Hematopoietic multipotent progenitor cell treated with erythropoietin and hydrocortisone succinate and interleukin-3 and kit ligand, for 15 days (in vitro differentiated cells): Measurements from ENCODE around the gene PPIB.

Source experiments
- DNase-seq: peaks from one replicate; pipeline ENCODE4 v3.0.0-alpha.2; 2015; ENCODE audit warnings: low spot score

The PPIB gene

DNA sequence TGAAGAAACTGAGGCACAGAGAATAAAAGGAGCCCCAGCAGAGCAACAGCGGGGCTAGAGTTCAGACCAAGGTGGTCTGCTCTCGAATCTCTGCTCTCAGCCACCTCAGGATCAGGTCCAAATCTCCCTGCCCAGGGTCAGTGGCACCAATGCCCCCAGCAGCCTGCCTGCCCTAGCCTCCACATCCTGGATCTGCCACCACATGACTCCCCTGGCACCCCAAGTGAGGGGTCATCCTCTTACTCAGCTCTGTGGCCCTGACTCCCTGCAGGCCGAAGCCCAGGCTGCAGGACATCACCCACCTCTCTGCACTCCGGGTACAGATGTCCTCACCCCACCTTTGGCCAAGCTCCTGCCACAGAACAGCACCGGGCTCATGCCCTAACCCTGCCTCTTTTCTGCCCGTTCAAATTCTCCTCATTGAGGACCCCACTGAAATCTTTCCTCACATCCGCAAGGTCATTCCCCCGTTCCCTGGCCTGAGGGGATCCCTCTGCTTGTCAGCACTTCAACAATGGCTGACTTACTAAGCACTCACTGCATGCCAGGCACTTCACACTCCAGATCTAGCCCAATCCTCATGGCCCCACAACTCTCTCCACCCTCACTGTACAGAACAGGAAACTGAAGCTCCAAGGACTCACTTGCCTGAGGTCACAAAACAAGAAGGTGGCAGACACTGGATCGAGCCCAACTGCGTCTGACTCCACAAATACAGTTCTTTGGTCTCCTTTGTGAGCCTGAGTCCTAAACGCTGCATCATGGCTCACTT, 4.3 kb downstream of the PPIB start:
- DNase-seq = no peak

DNA sequence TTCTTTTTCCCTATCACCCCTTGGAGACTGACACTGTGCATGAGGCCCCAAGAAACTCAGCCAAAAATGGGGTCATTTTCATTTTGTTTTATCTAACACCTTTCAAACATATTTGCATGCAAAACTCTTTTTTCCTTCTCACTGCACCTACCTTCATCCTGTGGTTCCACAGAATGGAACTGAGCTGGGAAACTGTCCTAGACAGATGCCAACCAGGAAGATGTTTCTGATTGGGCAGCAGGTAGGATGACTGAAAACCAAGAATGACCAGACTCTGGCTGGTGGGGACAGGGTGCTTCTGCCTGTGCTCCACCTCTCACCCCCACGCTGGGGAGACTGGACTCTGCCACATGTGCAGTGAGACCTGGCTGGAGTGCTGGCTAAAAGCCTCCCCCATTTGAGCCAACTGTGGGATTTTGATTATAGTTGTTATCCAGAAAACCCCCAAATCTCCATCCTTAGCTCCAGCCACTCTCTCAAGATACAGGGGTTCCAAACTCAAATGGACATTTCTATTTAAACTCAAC, 5.2 kb downstream of the PPIB start:
- DNase-seq = no peak

DNA sequence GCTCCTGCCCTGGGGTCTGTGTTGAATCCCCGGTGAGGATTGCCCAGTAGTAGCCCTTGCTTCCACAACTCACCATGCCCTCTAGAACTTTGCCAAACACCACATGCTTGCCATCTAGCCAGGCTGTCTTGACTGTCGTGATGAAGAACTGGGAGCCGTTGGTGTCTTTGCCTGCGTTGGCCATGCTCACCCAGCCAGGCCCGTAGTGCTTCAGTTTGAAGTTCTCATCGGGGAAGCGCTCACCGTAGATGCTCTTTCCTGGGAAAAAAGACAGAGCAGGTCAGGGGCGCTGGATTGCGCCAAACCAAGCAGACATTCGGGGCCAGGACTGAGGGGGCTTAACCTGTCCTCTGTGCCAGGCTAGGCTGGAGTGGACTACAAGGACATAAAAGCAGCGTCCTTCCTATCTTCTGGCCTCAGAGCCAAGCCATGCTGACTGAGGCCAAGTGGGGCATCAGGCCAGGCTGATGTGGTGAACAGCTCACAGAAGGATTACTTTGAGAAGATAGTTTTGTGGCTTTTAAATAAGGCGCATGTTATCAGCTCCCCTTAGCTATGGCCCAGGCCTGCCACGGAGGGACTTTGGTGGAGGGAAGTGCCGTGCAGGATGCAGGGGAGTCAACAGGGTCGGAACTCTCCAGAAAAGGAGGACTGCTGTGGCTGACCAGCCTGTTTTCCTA, 6.0 kb downstream of the PPIB start:
- DNase-seq = no peak

DNA sequence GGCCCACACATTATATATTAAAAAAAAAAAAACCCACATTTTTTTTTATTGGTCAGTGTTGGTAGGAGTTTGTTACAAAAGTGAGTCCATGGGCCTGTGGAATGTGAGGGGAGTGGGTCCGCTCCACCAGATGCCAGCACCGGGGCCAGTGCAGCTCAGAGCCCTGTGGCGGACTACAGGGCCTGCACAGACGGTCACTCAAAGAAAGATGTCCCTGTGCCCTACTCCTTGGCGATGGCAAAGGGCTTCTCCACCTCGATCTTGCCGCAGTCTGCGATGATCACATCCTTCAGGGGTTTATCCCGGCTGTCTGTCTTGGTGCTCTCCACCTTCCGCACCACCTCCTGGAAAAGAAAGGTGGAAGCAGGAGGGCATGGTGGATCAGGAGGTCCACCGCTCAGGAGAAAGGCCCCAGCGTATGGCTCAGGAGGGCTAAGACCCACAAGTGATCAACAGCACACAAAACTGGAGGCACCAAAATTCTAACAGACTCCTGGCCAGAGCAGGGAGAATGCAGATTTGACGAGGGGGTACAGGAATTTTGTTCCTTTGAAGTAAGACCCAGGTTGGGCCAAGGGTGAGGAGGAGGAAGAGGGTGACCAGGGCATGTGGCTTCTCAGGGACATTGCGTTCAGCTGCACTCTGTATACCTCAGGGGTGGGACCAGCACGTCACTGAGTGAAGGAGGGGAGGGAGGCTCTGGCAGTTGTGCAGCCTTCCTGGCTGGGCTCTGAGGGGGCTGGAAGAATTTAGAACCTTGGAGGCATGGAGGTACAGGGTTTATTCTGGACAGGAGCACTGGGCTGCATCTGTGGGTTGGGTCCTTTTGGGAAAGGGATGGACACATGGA, 6.8 kb downstream of the PPIB start:
- no peak for DNase-seq

DNA sequence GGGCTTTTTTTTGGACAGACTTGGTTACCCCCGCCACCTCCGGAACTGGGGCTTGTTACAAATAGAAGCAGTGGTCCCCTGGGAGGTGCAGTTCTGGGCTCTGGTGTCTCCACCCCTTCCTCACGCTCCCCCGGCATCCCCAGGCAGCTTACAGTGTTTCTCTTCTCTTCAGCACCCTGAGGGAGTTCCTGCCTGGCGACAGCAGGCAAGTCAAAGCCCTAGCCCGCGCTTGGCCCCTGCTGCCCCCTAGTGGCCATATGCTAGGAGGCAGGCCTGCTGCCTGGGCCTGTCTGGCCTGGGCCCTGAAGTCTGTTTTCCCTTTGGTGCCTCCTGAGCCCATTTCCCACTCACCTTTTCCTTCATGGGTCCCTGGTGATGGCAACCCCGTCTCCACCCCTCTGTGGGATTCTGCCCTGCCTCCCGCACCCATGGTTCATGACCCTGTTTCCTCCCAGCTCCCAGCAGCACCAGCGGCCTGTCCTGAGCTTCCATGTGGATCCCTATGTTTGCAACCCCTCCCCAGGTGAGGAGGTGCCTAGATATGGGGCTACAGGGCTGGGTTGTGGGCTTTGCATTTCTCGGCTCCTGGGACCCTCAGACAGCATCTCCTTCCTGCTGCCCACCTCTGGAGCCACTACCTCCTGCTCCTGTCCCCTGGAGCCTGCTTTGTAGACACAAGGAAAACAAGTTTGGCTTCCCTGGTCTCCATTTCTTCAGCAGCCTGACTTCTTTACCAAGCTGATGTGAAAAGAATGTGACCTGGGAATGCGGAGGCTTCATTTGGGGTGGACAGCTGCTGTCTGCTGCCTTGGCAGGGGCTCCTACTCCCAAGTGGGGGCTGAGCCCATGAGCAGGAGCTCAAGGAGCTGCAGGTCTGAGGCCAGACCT, 9.1 kb downstream of the PPIB start:
- DNase-seq = peak; percentile 93

DNA sequence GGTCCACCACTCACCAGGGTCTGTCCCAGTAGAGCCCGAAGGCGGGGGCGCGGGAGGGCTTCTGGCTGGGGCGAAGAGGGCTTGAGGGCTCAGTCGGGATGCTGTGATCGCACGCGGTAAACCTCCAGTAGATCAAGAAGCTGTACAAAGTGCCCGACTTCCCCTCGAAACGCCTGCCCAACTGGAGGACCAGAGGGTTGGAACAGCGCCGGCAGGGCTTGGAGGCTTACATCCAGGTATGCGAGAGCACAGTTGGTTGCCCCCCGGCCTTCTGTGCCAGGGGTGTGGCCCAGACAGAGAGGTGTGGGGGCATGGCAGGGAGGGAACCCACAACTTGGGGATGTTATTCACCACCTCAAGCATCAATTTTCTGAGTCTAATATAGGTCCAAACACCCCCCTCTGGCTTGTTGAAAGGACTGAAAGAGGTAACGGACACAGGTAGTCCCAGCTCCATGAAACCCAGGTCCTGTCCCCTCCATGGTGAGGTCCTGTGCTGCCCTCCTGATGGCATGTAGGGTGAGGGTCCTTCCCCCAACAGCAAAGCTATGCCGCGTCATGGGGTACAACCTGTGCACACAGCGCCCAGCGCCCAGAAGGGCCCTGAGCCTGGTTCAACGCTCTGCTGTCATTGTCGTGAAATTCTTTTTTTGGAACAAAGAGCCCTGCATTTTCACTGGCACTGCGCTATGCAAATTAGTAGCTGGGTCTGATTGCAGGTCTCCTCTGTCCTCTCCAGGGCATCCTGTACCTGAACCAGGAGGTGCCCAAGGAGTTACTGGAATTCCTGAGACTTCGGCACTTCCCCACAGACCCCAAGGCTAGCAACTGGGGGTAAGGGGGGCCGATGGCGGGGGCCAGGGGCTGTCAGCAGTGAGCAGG, 10.1 kb downstream of the PPIB start:
- DNase-seq = peak; percentile 51

DNA sequence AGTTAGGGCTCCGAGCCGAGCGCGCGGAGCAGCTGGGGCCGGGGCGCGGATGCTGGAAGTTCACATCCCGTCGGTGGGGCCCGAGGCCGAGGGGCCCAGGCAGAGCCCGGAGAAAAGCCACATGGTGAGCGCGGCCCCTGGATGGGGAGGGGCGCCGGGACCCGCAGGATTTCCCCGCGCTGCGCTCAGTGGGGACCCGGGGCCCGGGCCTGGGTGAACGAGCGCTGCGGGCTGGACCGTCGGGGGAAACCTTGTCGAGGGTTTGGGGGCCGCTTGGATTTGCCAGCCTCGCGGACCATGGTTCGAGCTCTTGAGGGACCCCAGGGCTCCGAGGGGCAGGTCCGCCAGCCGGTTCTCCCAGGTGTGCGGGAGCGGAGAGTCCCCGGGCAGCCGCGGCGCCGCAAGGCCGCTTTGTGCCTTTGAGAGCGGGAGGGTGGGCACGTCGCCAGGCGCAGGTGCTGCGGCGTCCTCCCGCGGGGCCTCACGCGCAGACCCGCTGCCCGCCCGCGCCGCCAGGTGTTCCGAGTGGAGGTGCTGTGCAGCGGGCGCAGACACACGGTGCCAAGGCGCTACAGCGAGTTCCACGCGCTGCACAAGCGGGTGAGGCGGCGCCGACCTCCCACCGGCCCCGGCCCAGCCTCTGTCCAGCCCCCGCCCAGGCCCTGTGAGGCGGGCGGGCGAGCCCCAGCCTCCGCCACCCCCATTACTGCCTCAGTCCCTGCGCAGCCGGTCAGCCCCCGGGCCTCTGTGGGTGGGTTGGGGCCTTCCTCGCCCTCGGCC, 10.9 kb downstream of the PPIB start, which contains the start of gene SNX22:
Gene SNX22 (plus strand): TSS at position 5 of the 780 bp plus-strand sequence. CDS start 45 bp downstream, at position 50.
- DNase-seq = peak; percentile 55

DNA sequence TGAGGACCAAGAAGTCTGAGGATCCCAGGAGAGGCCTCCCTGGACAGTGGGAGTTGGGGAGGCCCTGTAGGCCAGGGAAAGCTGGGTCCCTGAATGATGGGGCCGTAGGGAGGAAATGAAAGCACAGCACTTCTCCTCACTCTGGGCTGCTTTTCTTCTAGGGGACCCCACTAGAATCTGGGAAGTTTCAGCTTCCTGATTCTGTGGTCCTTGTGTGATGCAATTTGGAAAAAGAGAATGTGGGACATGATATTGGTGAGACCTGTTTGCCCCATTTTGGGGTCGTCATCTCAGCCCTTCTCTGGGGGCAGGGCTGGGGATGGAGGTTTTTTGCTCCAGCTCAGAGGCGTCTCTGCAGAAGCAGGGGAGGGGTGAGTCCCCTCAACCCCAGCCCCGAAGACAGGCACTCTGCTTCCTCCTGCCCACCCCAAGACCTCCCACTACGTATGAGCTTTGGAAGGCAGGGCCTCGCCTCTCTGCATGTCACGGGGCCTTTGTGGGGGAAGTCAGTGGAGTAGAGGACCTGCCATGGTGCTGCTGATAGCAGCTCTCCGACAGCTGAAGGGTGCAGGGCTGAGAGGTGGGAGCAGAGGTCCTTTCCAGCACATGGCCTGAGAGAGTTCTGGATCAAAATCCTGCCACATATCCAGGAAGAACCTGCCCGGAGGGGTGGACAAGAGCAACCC, 12.8 kb downstream of the PPIB start:
- peak; percentile 44 for DNase-seq

DNA sequence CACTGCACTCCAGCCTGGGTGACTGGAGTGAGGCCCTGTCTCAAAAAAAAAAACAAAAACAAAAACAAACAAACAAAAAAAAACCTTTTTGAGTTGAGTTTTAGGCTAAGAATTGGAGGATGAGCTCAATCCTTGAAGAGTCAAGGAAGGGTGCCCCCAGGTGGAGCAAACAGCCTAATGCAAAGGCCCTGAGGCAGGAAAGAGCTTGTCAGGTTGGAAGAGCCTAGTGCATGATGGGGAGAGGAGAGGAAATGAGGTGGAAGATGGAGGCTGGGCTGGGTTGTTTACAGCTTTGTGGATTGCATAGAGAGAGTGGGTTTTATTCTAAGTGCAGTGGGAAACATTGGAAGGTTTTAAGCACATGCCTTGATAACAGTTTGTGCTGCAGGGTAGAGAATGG, 13.4 kb downstream of the PPIB start:
- peak; percentile 76 for DNase-seq

DNA sequence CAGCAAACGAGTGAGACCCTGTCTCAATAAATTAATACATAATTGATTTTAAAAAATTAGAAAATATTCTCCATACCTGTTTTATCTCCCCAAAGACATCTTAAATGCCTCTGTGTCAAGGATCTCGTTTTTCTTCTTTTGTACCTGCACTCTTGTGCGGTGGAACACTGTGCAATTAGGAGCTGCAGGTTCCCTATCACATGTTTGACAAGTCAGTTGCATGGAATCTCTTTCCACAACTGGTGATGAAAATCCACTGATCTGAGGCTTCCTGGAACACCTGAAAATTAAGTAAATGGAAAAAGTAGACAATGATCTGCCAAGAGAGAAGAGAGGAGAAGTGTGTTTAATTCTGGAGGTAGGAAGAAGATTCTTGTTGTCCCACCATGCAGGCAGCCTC, 14.2 kb downstream of the PPIB start:
- DNase-seq = no peak

DNA sequence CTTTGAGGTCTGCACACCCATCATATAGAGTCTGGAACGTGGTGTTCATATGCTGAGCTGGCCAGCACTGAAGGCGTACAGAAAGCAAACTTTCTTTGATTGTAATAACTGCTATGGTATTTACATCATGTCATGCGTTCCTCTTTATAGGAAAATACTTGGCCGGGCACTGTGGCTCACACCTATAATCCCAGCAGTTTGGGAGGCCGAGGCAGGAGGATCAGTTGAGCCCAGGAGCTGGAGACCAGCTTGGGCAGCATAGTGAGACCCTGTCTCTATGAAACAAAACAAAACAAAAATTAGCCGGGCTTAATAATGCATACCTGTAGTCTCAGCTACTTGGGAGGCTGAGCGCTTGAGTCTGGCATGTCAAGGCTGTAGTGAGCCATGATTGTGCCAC, 14.7 kb downstream of the PPIB start:
- DNase-seq = no peak

DNA sequence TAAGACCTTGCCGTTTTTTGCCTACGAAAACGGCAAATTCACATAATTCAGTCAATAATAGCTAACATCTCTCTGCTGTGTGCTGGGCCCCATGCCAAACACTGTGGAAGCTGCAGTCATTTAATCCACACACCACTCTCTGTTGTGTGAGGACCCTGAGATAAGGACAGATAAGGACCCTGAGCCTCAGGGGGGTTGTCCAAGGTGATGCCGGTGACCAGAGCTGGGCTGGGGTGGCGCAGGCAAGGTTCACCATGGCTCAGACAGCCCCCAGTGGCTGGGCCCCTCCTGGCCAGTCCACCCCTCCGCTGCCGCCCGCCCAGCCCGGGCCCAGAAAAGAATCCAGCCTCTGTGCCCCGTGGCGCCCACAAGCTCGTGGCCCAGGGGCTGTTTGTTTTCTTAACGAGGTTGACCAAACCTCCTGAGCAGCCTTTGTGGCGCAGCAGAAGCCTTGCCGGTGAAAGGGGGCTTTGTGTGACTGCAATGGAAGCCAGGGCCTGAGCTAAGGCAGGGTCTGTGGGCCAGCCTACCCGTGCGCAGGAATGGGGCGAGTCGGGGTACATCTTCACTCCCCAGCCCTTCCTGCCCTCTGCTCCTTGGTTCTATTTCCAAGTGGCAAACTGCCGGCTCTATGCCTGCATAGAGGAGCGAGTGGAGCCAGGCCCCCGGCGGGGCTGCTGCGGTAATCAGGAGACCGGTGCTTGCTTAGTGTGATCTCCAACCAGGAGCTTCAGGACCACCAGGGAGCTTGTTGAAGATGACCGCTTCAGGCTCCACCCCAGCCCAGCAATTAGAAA, 15.7 kb downstream of the PPIB start:
- peak; percentile 57 for DNase-seq

DNA sequence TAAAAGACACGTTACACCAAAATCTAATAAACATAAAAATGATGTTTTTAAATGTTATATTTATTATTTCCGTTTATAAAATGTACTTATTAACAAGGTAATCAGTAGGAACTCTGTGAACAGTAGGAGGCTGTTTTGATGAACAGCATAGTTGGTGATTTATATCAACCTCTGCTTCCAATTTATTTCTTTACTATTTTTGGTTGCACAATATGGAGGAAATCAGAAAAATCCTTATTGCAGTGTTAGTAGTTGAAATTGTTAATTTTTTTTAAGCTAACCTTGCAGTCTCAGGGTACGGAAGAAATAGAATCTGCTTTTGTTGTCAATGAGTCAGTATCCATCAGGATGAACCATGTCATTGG, 16.3 kb downstream of the PPIB start:
- DNase-seq = no peak

DNA sequence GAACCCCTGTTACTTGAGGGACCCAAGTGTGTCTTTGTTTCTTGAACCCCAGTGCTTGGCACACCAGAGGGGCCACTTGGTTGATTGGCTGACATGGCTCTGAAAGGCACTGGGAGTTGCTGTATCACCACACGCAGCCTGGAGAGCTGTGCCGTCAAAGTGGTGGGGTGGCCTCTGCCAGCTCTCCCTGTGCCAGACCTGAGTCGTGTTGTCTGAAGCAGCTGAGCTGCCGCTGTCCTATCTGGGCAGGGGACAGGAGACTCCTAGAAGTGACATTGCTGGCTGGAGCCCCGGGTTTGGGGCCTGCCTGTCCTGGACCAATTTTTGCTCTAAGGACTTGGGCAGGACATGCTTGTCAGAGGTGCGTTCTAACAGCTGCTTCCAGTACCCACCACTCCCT, 16.8 kb downstream of the PPIB start:
- DNase-seq = peak; percentile 45

DNA sequence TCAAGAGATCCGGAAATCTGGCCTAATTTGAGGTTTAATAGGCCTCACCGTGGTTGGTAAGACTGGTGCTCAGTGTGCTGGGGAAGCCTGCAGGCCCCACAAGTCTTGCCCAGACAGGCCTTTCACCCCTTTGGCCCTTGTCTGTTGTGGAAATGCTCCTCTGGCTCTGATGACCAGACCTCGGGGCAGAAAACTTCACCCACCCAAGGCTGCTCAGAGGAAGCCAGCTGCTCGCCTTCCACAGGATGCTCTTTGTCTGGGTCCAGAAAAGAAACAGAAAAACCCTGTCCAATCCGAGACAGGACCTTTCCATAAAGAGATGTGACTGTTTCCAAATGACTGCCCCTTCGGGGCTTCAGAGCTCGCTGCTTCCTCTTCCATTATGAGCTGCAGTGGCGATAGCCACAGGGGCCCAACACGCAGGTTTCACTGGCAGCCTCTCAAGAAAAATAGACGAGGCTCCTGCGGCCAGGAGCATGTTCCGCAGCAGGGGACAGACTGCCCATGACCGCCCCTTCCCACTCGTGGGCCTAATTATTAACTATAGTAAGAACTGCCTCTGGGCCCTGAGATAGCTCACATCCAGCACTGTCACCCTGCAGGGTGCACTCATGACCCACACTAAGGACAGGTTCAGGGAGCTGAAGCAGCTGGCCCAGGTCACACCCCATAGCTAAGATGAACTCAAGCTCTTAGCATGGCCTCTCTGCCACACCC, 18.1 kb downstream of the PPIB start:
- peak; percentile 47 for DNase-seq

DNA sequence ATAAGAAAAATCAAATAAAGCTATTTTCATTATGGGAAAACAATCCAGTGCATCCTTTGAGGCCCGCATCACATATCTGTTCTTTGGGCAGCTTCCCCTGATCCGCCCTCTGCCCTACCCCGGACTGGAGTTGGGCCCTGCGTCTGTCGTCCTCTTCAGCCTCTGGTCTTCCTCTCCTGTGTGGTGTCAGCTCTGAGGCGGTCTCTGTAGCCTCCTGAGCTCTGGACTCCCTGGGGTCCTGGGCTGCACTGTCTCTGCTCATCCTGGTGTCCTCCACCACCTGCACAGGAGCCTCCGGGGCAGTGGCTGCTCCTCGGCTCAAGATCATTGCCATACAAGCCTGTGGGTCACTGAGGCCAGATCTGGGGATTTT, 18.6 kb downstream of the PPIB start:
- DNase-seq = no peak

DNA sequence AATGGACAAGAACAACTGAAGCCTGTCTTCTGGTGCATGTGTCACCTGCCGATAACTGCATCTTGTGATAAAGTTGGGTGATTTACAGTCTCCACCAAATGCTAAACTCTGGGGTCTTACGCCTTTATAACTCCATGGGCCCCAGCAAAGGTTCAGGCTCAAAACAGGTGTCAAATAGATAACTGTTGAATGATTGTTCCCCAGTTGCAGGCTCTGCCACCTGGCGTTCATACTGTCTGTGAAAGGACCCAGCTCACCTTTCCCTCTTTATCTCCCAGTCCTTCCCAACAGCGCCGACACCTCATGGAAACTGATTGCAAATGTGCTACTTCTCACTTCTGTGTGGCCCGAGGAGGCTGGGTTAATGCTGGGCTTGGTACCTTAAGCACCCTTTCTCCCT, 19.5 kb downstream of the PPIB start:
- DNase-seq = no peak
